HepG2 (cell line): ENCODE measurements around the gene NODAL. TPM values are rescaled to one million over a fixed set of nuclear protein-coding genes. Genes with fewer than 3 reads are reported as not detected.

Experiments used
- ATAC-seq: fragments of 200-7000 bp; cut with Tn5 transposase; 3 replicates; pipeline ENCODE4 v1.9.1; 2020; ENCODE audit warnings: mild to moderate bottlenecking, moderate library complexity
- BruUV-seq: library from RNA; stranded (reverse); fragments of 400-500 nt; replicated peaks from 2 replicates; lab custom pipeline; 2021; lab: Mats Ljungman, UMichigan
- CTCF ChIA-PET: fragments of 300-600 bp; formaldehyde crosslinking; extraction: SDS; loops from one replicate; lab custom pipeline; 2021; ENCODE audit warnings: low total read pairs, inconsistent platforms, low intra/inter-chr PET ratio; lab: Yijun Ruan, JAX
- POLR2A ChIA-PET: fragments of 350-600 bp; sonication (Branson Sonifier 250); formaldehyde crosslinking; loops from one replicate; lab custom pipeline; 2020; ENCODE audit warnings: antibody characterized with exemption, inconsistent platforms; lab: Yijun Ruan, JAX
- DNase-seq: peaks from one replicate; pipeline ENCODE4 v3.0.0-alpha.2; 2015; ENCODE audit warnings: low spot score
- FAIRE-seq: peaks from 3 replicates; lab custom pipeline; 2011; peaks lifted over from hg19 to GRCh38; lab: Jason Lieb, UNC
- H2AFZ ChIP-seq: one replicate; pipeline ENCODE4 v1.6.1; 2011; ENCODE audit warnings: low read length, inconsistent platforms
- H3K27ac ChIP-seq: fragments of 300-600 bp; 3 replicates; pipeline ENCODE4 v1.8.0; 2011; ENCODE audit warnings: mixed run types, mild to moderate bottlenecking, mixed read lengths, low read length, inconsistent platforms; ENCODE audit not compliant: insufficient read depth; ENCODE audit errors: extremely low read length
- H3K27me3 ChIP-seq, 2 experiments: fragments of 200-600 bp in 1 of 2; 2 replicates in 1 of 2; 3 replicates in 1 of 2; pipeline versions ENCODE4 v1.6.0 to v1.8.0; 2011; ENCODE audit warnings: low read length in 2 of 2, mild to moderate bottlenecking in 2 of 2, moderate library complexity in 2 of 2, inconsistent platforms in 1 of 2; ENCODE audit not compliant: insufficient read depth in 2 of 2, control insufficient read depth in 1 of 2
- H3K36me3 ChIP-seq, 2 experiments: fragments of 200-600 bp in 1 of 2; replicated peaks in 1 of 2; 2 replicates in 1 of 2; 3 replicates in 1 of 2; pipeline versions ENCODE4 v1.5.1 to v1.8.0; 2011; ENCODE audit warnings: low read length in 2 of 2, inconsistent platforms in 1 of 2; ENCODE audit not compliant: insufficient read depth in 2 of 2, control insufficient read depth in 1 of 2
- H3K4me1 ChIP-seq: 2 replicates; pipeline ENCODE4 v1.5.1; 2012; ENCODE audit warnings: low read length, inconsistent platforms; ENCODE audit not compliant: insufficient read depth
- H3K4me2 ChIP-seq: 2 replicates; pipeline ENCODE4 v1.6.0; 2011; ENCODE audit warnings: low read depth, low read length, inconsistent platforms
- H3K4me3 ChIP-seq, 3 experiments: fragments of 200-600 bp in 1 of 3; sonication (generic), shearing (Covaris generic) in 1 of 3; replicated peaks in 1 of 3; 2 replicates each; pipeline ENCODE4 v1.5.1; 2011 to 2016; ENCODE audit warnings: low read length in 3 of 3, inconsistent platforms in 2 of 3, low read depth in 2 of 3, mild to moderate bottlenecking in 2 of 3, control low read depth in 1 of 3, mixed read lengths in 1 of 3; ENCODE audit not compliant: insufficient read depth in 1 of 3
- H3K79me2 ChIP-seq: one replicate; pipeline ENCODE4 v1.6.1; 2011; ENCODE audit warnings: low read length, inconsistent platforms; ENCODE audit not compliant: insufficient read depth
- H3K9ac ChIP-seq: 2 replicates; pipeline ENCODE4 v1.6.0; 2011; ENCODE audit warnings: mild to moderate bottlenecking, low read depth, low read length, inconsistent platforms; ENCODE audit not compliant: insufficient read depth
- H3K9me3 ChIP-seq: 2 replicates; pipeline ENCODE4 v1.5.1; 2012; ENCODE audit warnings: mild to moderate bottlenecking, low read length
- H4K20me1 ChIP-seq: 2 replicates; pipeline ENCODE4 v1.6.0; 2011; ENCODE audit warnings: inconsistent platforms, mild to moderate bottlenecking, low read length, moderate library complexity; ENCODE audit not compliant: insufficient read depth
- CHD4 ChIP-seq: fragments of 200-600 bp; sonication (generic); IDR thresholded peaks from 2 replicates; pipeline ENCODE4 v1.7.0; 2017; ENCODE audit warnings: mild to moderate bottlenecking, low read length, borderline replicate concordance
- ELF4 ChIP-seq: sonication (generic); formaldehyde crosslinking; IDR thresholded peaks from 2 replicates; pipeline ENCODE4 v1.5.0; 2020; ENCODE audit warnings: missing genetic modification reagents, mild to moderate bottlenecking, moderate library complexity, borderline replicate concordance
- FOXA1 ChIP-seq, 2 experiments: fragments of 450-650 bp in 1 of 2; sonication (generic) in 1 of 2; formaldehyde crosslinking in 1 of 2; IDR thresholded peaks; 2 replicates each; pipeline versions ENCODE4 v1.4.0 to v1.6.1; 2016 to 2020; ENCODE audit warnings: missing genetic modification reagents in 1 of 2
- MIER2 ChIP-seq: IDR thresholded peaks from 2 replicates; pipeline ENCODE4 v1.6.1; 2016; ENCODE audit warnings: missing biosample characterization, missing genetic modification reagents
- ZBTB7A ChIP-seq: sonication (generic); formaldehyde crosslinking; IDR thresholded peaks from 2 replicates; pipeline ENCODE4 v1.8.0; 2022; ENCODE audit warnings: mild to moderate bottlenecking, missing genetic modification reagents
- ZNF350 ChIP-seq: sonication (generic); formaldehyde crosslinking; IDR thresholded peaks from 2 replicates; pipeline ENCODE4 v1.4.0; 2020; ENCODE audit warnings: mild to moderate bottlenecking, low read depth, missing genetic modification reagents, borderline replicate concordance
- ZNF382 ChIP-seq: sonication (generic); formaldehyde crosslinking; IDR thresholded peaks from 2 replicates; pipeline ENCODE4 v1.5.0; 2020; ENCODE audit warnings: missing genetic modification reagents, mild to moderate bottlenecking, borderline replicate concordance
- ZNF720 ChIP-seq: sonication (generic); formaldehyde crosslinking; IDR thresholded peaks from 2 replicates; pipeline ENCODE4 v1.4.0; 2020; ENCODE audit warnings: missing genetic modification reagents
- WGBS: methylation state at CpG from one replicate; pipeline ENCODE4 v1.1.6; 2017; ENCODE audit warnings: low lambda C conversion rate; 5-methylcytosine and 5-hydroxymethylcytosine counted together
- in situ Hi-C: cut with HindIII; loops from 2 replicates; pipeline ENCODE4 v1.10.0; 2017; ENCODE audit warnings: low pct_unique_long_range_greater_than_20kb; ENCODE audit not compliant: extremely low pct_ligation_motif_present
- intact Hi-C: fragments of 100-400 bp; cut with micrococcal nuclease; formaldehyde crosslinking; loops from one replicate; pipeline ENCODE4 v1.10.0; 2022; ENCODE audit not compliant: unreplicated experiment
- polyA plus RNA-seq, 8 experiments: library from polyadenylated mRNA; depleted of rRNA in 3 of 8; stranded (reverse) in 7 of 8; unstranded in 1 of 8; fragments of >200 nt; fragmentation: Illumina TruSeq in 4 of 8; extraction: Trizol in 4 of 8; gene quantifications; 2 replicates each; pipeline versions ENCODE4 v1.2.1 to v1.2.3, GENCODE V29; 2011 to 2016; ENCODE audit warnings: low read depth in 4 of 8, missing spikeins in 1 of 8, mixed read lengths in 1 of 8; ENCODE audit not compliant: insufficient read depth in 1 of 8
- total RNA-seq, 5 experiments: library from RNA; depleted of rRNA; stranded (reverse); fragments of >200 nt; fragmentation: Illumina TruSeq; extraction: Trizol; gene quantifications; 2 replicates each; pipeline ENCODE4 v1.2.3, GENCODE V29; 2016; ENCODE audit warnings: low read depth in 1 of 5

NODAL gene
- total and polyA plus RNA-seq, 2 of the 13 experiments (the other 11 are each of a cell fraction or from before 2014, with no cell fraction given): not detected

GRCh38 chr10:70479165-70479581, 37.7 kb upstream of the NODAL start:
- H3K9ac ChIP-seq: no peak overlapping the region
- H3K4me1 ChIP-seq: peaks cover 15% of the 10 kb centered on the region
- H3K27me3 ChIP-seq: peaks cover 7 to 77% of the 10 kb centered on the region in 2 experiments
- BruUV-seq: no TSS peak
- no peak overlapping the region for H2AFZ ChIP-seq
- H4K20me1 ChIP-seq: no peaks in the 10 kb centered on the region
- 69% methylated on average over 4 of the region's 11 CpGs for WGBS
- H3K36me3 ChIP-seq: no peaks in the 10 kb centered on the region
- FAIRE-seq (no peak), ATAC-seq (no peak), DNase-seq (no peak)
- intact Hi-C loops (no loop called here), in situ Hi-C loops (no loop called here)
- peak overlapping the region in 1 of 3 experiments; percentile 52; a peak in 1 of 6 replicates for H3K4me3 ChIP-seq
- TF ChIP-seq MIER2: no peak
- TF ChIP-seq ZNF350 (CRISPR knock-in tag): no peak
- no peak for TF ChIP-seq ELF4 (CRISPR knock-in tag)
- no peak for TF ChIP-seq FOXA1 (IDR thresholded peaks at IDR 0.05)
- TF ChIP-seq FOXA1 (CRISPR knock-in tag; IDR thresholded peaks at IDR 0.05): no peak
- no peak for TF ChIP-seq ZNF720 (CRISPR knock-in tag)
- TF ChIP-seq ZBTB7A (CRISPR knock-in tag): no peak
- TF ChIP-seq CHD4: no peak
- no peak for TF ChIP-seq ZNF382 (CRISPR knock-in tag)
- ChIA-PET POLR2A (no interaction called here), CTCF (no interaction called here)
- no peak overlapping the region for H3K27ac ChIP-seq
- H3K79me2 ChIP-seq: no peaks in the 10 kb centered on the region
- peak overlapping the region; percentile 53; the same call in 1 of the 2 replicates for H3K4me2 ChIP-seq
- no peaks in the 10 kb centered on the region for H3K9me3 ChIP-seq
